H1 (cell line): Measurements from ENCODE around the gene CCR9. TPM values are rescaled to one million over a fixed set of nuclear protein-coding genes. Genes with fewer than 3 reads are reported as not detected.

ENCODE experiments used
- E2F6 ChIP-seq: IDR thresholded peaks from 2 replicates; pipeline ENCODE4 v1.6.1; 2012; ENCODE audit warnings: inconsistent platforms
- polyA plus RNA-seq, 7 experiments: library from polyadenylated mRNA; depleted of rRNA in 3 of 7; stranded (reverse) in 5 of 7; unstranded in 2 of 7; fragments of >200 nt in 5 of 7; fragments of 200-250 nt in 2 of 7; gene quantifications; 1 replicate in 5 of 7; 2 replicates in 1 of 7; 4 replicates in 1 of 7; pipeline versions ENCODE4 v1.2.1 to v1.2.3, GENCODE V29; 2011 to 2013; ENCODE audit warnings: missing spikeins in 2 of 7, mixed read lengths in 2 of 7
- total RNA-seq: library from RNA; stranded (reverse); fragmentation: NEBNext Ultra II Directional; extraction: Animal tissue kit (Norgen Biotek cat#: 25700); gene quantifications from 2 replicates; pipeline ENCODE4 v1.2.1, GENCODE V29; 2021

CCR9 gene
- total and polyA plus RNA-seq, 2 of the 8 experiments (the other 6 are each of a cell fraction or from before 2014, with no cell fraction given), result not detected

- TF ChIP-seq E2F6, result no peak
These were observed 61.0 kb downstream of the CCR9 start (continued) for GRCh38 chr3:45947361-45947760.
